Activated T-cell treated with anti-CD3 and anti-CD28 coated beads, Interleukin-2, amount 50 U/mL, for 48 hours (primary cell): ENCODE results near the gene ETF1.

Experiments used
- DNase-seq, 2 experiments: peaks; one replicate each; pipeline ENCODE4 v3.0.0-alpha.2; 2020

Gene ETF1

GRCh38 chr5:138560971-138561370, 17.9 kb upstream of the ETF1 start:
- no peak for DNase-seq

GRCh38 chr5:138559937-138560336, 16.9 kb upstream of the ETF1 start:
- DNase-seq: no peak

GRCh38 chr5:138557677-138558076, 14.6 kb upstream of the ETF1 start:
- DNase-seq: no peak

GRCh38 chr5:138554143-138554542, 11.1 kb upstream of the ETF1 start:
- DNase-seq: no peak

GRCh38 chr5:138553437-138554095, 10.5 kb upstream of the ETF1 start:
- DNase-seq: no peak

- no peak for DNase-seq
Measured at GRCh38 chr5:138552657-138553056, 9.6 kb upstream of the ETF1 start.

- no peak for DNase-seq
Measured at GRCh38 chr5:138549414-138549813, 6.4 kb upstream of the ETF1 start.

- DNase-seq: no peak
Measured at GRCh38 chr5:138545919-138546562, 3.0 kb upstream of the ETF1 start.

GRCh38 chr5:138544181-138545134, 1.4 kb upstream of the ETF1 start:
- DNase-seq: no peak

- DNase-seq: no peak
Measured at GRCh38 chr5:138543730-138544104, 681 bp upstream of the ETF1 start.

- peak in 1 of 2 experiments; percentile 48 for DNase-seq
Measured at GRCh38 chr5:138542180-138542955, 668 bp downstream of the ETF1 start.

DNA sequence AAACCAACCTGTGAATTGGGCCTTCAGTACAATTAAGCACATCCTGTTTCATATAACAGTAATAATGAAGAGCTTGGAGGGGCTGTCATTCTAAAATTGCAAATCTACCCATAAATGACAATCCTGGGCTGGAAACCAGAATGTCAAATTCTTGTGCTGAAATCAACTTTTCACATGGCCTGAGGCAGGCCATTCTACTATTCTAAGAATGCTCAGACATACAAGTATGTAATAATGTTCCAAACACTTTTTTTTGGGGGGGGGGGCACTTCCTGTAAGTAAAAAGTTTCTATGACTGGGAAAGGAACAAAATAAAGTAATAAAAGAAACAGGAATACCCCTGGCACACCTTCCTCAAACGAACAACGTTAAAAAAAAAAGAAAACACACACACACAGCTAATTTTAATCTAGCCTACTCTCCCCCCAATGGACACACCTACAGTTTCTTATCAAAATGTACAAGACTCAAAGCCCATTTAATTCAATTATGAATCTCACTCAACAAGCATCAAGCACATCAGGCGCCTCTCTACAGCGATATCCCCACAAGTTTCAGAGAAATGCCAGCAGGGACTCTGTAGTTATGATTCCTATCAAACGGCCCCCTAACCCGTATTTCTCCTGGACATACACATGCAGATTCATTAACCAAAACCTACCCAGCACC, 1.4 kb downstream of the ETF1 start:
- DNase-seq: no peak

DNA sequence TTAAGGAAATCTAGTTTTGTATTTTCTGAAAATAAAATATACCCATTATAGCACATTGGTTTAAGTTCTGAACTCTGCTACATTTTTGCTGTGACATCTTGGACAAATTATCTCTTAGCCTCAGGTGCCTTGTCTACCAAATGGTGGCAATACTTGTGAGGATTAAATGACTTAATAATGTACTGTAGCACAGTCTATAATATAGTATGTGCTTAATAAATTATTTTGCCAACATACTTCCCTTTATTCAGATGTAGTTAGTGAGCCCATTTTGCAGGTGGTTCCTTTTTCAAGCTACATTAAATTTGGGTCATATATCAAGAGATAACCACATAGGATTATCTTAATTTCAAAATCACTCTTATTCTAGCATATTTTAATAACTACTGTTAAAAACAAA, 3.2 kb downstream of the ETF1 start:
- no peak for DNase-seq

DNA sequence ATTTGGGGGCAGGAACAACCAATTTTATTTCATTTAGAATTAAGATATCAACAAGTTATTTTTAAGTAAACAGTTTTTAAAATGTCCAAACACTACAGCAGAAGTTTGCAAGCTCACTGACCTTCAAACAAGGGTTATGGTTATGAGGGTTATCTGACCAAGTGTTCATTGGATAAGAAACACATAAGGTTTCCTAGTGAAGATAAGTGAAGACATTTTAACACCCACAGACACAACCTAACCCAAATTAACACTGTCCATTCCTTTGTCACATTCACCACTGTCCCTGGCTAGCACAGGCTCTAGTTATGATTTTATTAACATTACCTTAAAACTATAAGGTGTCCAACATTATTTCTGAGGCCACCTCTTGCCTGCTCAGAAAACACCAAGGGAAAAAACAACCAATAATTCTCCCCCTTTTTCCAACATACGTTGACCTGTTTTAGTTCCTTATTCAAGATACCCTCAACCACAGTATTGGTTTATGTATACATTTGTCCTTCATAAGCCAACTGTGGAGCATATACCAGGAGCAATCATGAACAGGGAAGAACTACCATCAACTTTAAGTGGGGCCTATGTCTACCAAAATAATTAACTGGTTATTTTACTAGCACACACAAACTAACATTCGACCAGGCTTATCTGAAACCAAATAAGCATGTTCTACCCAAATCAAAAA, 4.0 kb downstream of the ETF1 start:
- DNase-seq: no peak

- no peak for DNase-seq
Measured at GRCh38 chr5:138536665-138537315, 6.2 kb downstream of the ETF1 start.

DNA sequence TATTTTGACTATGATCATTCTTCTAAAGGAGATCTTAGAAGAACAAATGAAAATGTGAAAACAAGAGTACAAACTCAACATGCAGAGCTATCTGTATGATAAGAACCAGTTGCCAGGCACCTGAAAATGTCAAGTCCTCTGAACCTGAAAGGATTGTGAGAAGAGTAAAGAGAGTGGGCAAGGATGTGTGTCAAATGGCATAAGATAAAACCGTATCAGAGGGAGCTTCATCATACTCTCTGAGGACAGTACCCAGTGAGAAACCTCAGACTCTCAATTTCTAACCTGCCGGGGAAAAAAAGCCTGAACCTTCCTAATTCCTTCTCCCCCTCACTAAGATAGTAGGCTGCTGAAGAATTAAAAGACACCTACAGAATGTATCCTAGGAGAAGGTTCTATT, 6.8 kb downstream of the ETF1 start:
- no peak for DNase-seq

GRCh38 chr5:138533973-138534941, 8.8 kb downstream of the ETF1 start:
- DNase-seq: no peak

DNA sequence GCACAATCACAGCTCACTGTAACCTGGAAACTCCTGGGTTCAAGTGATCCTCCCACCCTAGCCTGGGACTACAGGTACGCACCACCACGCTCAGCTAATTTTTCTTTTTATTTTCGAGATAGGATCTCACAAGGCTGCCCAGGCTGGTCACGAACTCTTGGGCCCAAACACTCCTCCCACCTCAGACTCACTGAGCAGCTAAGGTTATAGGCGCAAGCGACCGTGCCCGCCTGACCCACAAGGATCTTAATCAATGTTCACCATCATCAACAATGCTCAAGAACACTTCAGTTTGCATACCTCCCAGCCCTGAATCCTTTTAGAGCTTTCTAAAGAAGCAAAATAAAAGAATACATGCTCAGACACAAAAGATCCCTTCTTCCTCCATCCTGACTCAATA, 13.2 kb downstream of the ETF1 start:
- DNase-seq: no peak

- DNase-seq: no peak
Measured at GRCh38 chr5:138528744-138529469, 14.1 kb downstream of the ETF1 start.
